Stimulated activated naive CD8-positive, alpha-beta T cell treated with anti-CD3 and anti-CD28 coated beads, Interleukin-15, amount 100 ng/mL, for 72 hours (primary cell): ENCODE data around the gene RSBN1L.
"Not testable (repeated sequence)": the region's sequence is repeated elsewhere in the genome, so short reads cannot be mapped to it uniquely, and the experiment has no call there.

Source experiments
- ATAC-seq: fragments of 150-1000 bp; cut with Tn5 transposase; 2 replicates; pipeline ENCODE4 v1.10.0; 2021; ENCODE audit warnings: mild to moderate bottlenecking, moderate library complexity
- DNase-seq, 2 donors: peaks; one replicate each; pipeline ENCODE4 v3.0.0; 2021 to 2022
- H3K27ac Mint-ChIP-seq, 2 donors: one replicate each; pipeline ENCODE4 v1.8.0; 2022; ENCODE audit warnings: mild to moderate bottlenecking in 2 of 2, mixed read lengths in 2 of 2, moderate library complexity in 2 of 2
- H3K27me3 Mint-ChIP-seq: one replicate; pipeline ENCODE4 v1.8.0; 2022; ENCODE audit warnings: mixed read lengths
- H3K4me1 Mint-ChIP-seq: one replicate; pipeline ENCODE4 v1.8.0; 2022; ENCODE audit warnings: mild to moderate bottlenecking, mixed read lengths
- H3K4me3 Mint-ChIP-seq, 2 donors: one replicate each; pipeline ENCODE4 v1.8.0; 2022; ENCODE audit warnings: mild to moderate bottlenecking in 2 of 2, mixed read lengths in 2 of 2, moderate library complexity in 1 of 2
- H3K9me3 Mint-ChIP-seq, 2 donors: one replicate each; pipeline ENCODE4 v1.8.0; 2022; ENCODE audit warnings: mixed read lengths in 2 of 2

The RSBN1L gene

DNA sequence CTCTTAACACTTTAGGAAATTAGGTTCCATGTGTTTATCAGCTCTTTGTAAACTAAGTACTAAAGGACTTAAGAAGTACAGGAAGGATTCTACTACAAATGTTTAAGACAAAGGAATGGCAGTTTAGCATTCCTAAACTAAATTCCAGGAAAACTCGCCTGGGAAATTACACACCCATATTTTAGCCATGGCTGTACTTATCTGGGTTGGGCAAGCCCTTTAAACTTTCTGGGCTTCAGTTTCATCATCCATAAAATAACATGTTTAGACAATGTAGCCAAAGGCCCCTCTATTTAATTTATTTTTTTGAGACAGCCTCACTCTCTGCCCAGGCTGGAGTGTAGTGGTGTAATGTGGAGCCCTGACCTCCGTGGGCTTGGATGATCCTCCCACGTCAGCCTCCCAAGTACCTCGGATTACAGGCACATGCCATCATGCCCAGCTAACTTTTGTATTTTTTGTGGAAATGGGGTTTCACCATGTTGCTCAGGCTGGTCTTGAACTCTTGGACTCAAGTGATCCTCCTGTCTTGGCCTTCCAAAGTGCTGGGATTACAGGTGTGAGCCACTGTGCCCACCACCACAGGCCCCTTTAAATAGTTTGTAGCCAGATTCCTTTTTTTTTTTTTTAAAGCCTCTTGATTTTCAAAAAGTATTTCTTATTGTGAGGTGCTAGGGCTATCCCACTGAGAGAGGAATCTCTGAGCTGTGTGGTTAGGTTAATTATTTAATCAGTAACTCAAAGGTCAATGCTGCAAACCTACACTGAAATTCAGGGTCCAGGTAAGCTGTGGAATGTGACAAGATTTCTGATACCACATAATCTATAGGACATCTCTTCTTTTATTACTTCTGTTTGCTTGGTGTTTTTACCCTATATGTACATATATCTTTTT, 69.9 kb downstream of the RSBN1L start:
- H3K9me3 Mint-ChIP-seq = no peaks in the 10 kb centered on the region
- DNase-seq (no peak), ATAC-seq (no peak)
- H3K4me1 Mint-ChIP-seq = peaks cover 14% of the 10 kb centered on the region
- no peak overlapping the region for H3K4me3 Mint-ChIP-seq
- no peaks in the 10 kb centered on the region for H3K27me3 Mint-ChIP-seq
- no peak overlapping the region for H3K27ac Mint-ChIP-seq

DNA sequence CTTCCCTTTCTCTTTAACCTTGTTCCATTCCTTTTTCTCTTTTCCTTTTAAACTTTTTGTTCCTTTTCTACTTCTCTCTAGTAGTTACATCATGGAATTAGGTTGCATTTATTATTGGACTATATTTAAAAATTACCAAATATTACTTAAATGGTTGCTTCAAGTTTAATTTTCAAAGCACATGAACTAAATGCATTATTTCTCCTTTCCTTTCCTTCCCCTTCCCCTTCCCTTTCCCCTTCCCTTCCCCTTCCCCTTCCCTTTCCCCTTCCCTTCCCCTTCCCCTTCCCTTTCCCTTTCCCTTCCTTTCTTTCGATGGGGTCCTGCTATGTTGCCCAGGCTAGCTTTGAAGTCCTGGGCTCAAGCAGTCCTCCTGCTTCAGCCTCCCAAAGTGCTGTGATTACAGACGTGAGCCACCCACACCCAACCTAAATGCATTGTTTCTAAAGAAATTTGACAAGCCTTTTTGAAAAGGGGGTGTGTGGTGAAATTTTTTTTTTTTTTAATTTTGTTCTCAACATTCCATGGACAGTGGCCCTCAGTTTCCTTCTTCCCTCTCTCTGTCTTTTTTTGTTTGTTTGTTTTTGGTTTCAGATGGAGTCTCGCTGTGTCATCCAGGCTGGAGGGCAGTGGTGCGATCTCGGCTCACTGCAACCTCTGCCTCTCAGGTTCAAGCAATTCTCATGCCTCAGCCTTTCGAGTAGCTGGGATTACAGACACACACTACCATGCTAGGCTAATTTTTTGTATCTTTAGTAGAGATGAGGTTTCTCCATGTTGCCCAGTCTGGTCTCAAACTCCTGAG, 70.7 kb downstream of the RSBN1L start:
- H3K4me1 Mint-ChIP-seq = peaks cover 11% of the 10 kb centered on the region
- no peaks in the 10 kb centered on the region for H3K27me3 Mint-ChIP-seq
- ATAC-seq (no peak), DNase-seq (no peak)
- no peaks in the 10 kb centered on the region for H3K9me3 Mint-ChIP-seq
- H3K4me3 Mint-ChIP-seq = no peak overlapping the region
- H3K27ac Mint-ChIP-seq = peak overlapping the region in 1 of 2 donors; percentile 34

DNA sequence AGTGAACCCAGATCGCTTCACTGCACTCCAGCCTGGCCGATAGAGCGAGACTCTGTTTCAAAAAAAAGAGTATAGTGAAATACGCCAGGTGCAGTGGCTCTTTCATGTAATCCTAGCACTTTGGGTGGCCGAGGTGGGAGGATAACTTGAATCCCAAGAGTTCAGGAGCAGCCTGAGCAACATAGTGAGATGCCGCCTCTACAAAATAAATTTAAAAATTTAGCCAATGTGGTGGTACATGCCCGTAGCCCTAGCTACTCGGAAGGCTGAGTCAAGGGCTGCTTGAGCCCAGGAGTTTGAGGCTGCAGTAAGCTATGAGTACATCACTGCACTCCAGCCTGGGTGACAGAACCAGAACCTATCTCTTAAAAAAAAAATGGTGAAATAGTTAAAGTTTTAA, 74.1 kb downstream of the RSBN1L start:
- H3K4me1 Mint-ChIP-seq = no peaks in the 10 kb centered on the region
- ATAC-seq = no peak
- H3K27me3 Mint-ChIP-seq = no peaks in the 10 kb centered on the region
- no peak overlapping the region for H3K4me3 Mint-ChIP-seq
- no peak for DNase-seq
- no peaks in the 10 kb centered on the region for H3K9me3 Mint-ChIP-seq
- H3K27ac Mint-ChIP-seq = peak overlapping the region in 1 of 2 donors; percentile 59

- no peak overlapping the region for H3K4me3 Mint-ChIP-seq
- H3K27me3 Mint-ChIP-seq = no peaks in the 10 kb centered on the region
- no peak for ATAC-seq
- no peak overlapping the region for H3K27ac Mint-ChIP-seq
- H3K9me3 Mint-ChIP-seq = no peaks in the 10 kb centered on the region
- no peak for DNase-seq
- no peaks in the 10 kb centered on the region for H3K4me1 Mint-ChIP-seq
Measured at GRCh38 chr7:77771901-77772300, 75.6 kb downstream of the RSBN1L start.

DNA sequence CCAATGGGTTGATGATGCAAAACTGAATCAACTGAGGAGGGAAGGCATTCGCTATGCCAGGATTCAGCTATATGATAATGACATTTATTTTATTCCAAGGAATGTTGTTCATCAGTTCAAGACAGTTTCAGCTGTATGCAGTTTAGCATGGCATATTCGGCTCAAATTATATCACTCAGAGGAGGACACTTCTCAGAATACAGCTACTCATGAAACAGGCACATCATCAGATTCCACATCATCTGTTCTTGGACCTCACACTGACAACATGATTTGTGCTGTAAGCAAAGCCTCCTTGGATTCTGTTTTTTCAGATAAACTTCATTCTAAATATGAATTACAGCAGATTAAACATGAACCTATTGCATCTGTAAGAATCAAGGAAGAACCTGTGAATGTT, 82.3 kb downstream of the RSBN1L start:
- DNase-seq (no peak), ATAC-seq (no peak)
- Mint-ChIP-seq H3K27ac (no peak overlapping the region), H3K9me3 (no peaks in the 10 kb centered on the region), H3K4me1 (no peaks in the 10 kb centered on the region), H3K4me3 (no peak overlapping the region), H3K27me3 (no peaks in the 10 kb centered on the region)

DNA sequence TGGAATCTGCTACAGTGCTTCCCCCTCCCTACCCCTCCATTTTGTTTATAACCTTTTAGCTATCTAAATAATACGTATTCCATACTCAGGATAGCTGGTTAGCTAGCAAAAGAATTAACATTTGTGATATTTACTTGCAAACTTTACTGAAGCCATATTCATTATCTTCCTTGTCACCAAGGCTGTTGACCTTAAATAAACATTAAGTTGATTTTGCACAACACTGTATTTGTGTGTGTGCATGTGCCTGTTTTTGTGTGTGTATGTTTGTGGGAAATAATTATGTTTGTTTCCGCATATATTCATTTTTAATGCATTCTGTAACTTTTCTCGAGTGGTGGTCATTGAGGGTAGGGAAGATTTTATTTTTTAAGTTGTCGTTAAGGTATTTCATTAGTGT, 86.1 kb downstream of the RSBN1L start:
- peaks cover 0 to 13% of the 10 kb centered on the region in 2 donors for H3K9me3 Mint-ChIP-seq
- DNase-seq = no peak
- ATAC-seq = no peak
- no peak overlapping the region for H3K4me3 Mint-ChIP-seq
- H3K27me3 Mint-ChIP-seq = no peaks in the 10 kb centered on the region
- H3K27ac Mint-ChIP-seq = no peak overlapping the region
- no peaks in the 10 kb centered on the region for H3K4me1 Mint-ChIP-seq

- H3K4me3 Mint-ChIP-seq = no peak overlapping the region
- H3K27me3 Mint-ChIP-seq = no peaks in the 10 kb centered on the region
- DNase-seq (no peak), ATAC-seq (no peak)
- no peak overlapping the region for H3K27ac Mint-ChIP-seq
- no peaks in the 10 kb centered on the region for H3K4me1 Mint-ChIP-seq
- H3K9me3 Mint-ChIP-seq = peaks cover 0 to 13% of the 10 kb centered on the region in 2 donors
Measured at GRCh38 chr7:77783111-77783510, 86.9 kb downstream of the RSBN1L start.

DNA sequence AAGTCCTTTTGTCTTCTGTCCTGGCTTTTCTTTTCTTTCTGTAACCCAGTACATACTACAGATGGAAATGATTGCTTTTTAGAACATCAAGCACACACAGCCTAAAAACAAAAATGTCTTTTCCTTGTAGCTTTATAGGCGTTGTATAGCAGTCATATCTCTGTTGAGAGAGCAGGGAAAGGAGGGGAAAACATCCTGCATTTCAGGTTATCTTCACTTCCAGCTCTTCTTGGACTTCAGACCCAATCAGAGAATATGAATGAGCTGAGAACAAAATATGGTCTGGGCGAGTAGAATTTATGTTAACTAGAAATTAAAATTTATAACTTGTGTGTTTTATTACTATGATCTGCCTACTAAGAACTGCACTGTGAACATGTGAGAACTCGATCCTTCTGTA, 87.3 kb downstream of the RSBN1L start:
- DNase-seq = no peak
- H3K27me3 Mint-ChIP-seq = no peaks in the 10 kb centered on the region
- H3K27ac Mint-ChIP-seq = no peak overlapping the region

GRCh38 chr7:77784426-77784825, 88.2 kb downstream of the RSBN1L start:
- not testable (repeated sequence) for ATAC-seq, H3K4me3 Mint-ChIP-seq, H3K27me3 Mint-ChIP-seq, H3K27ac Mint-ChIP-seq, H3K4me1 Mint-ChIP-seq, DNase-seq
- H3K9me3 Mint-ChIP-seq = peaks cover 0 to 13% of the 10 kb centered on the region in 2 donors

More for the DNA sequence above, 87.3 kb downstream of the RSBN1L start:
- Mint-ChIP-seq H3K9me3 (peaks cover 0 to 13% of the 10 kb centered on the region in 2 donors), H3K4me1 (no peaks in the 10 kb centered on the region), H3K4me3 (no peak overlapping the region)
- ATAC-seq = no peak

DNA sequence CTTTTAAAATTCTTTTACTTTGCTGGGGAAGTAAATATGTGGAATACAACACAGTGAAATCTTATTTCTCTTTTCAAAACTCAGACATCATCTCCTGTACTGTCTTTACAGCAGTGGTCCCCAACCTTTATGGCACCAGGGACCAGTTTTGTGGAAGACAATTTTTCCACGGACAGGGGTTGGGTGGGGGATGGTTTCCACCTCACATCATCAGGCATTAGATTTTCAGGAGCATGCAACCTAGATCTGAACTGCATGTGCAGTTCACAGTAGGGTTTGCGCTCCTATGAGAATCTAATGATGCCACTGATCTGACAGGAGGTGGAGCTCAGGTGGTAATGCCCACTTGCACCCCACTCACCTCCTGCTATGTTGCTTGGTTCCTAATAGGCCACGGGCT, 89.8 kb downstream of the RSBN1L start:
- Mint-ChIP-seq H3K27ac (no peak overlapping the region), H3K4me1 (no peaks in the 10 kb centered on the region), H3K9me3 (peaks cover 0 to 13% of the 10 kb centered on the region in 2 donors), H3K4me3 (no peak overlapping the region), H3K27me3 (no peaks in the 10 kb centered on the region)
- no peak for ATAC-seq
- DNase-seq = no peak

DNA sequence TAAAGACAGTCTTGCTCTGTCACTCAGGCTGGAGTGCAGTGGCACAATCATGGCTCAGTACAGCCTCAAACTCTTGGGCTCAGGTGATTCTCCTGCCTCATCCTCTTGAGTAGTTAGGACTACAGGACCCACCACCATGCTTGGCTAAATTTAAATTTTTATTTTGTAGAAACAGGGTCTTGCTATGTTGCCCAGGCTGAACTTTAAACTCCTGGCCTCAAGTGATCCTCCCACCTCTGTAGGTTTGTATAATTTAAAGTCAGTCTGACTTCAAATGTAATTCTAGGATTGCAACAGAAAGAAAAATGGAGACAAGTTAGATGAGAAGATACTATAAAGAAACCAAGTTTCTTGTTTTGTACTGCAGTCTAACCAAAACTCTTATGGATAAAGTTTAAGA, 90.5 kb downstream of the RSBN1L start:
- H3K27me3 Mint-ChIP-seq = no peaks in the 10 kb centered on the region
- H3K27ac Mint-ChIP-seq = no peak overlapping the region
- DNase-seq (no peak), ATAC-seq (no peak)
- H3K4me1 Mint-ChIP-seq = peaks cover 5% of the 10 kb centered on the region
- H3K9me3 Mint-ChIP-seq = peaks cover 0 to 13% of the 10 kb centered on the region in 2 donors
- H3K4me3 Mint-ChIP-seq = no peak overlapping the region

DNA sequence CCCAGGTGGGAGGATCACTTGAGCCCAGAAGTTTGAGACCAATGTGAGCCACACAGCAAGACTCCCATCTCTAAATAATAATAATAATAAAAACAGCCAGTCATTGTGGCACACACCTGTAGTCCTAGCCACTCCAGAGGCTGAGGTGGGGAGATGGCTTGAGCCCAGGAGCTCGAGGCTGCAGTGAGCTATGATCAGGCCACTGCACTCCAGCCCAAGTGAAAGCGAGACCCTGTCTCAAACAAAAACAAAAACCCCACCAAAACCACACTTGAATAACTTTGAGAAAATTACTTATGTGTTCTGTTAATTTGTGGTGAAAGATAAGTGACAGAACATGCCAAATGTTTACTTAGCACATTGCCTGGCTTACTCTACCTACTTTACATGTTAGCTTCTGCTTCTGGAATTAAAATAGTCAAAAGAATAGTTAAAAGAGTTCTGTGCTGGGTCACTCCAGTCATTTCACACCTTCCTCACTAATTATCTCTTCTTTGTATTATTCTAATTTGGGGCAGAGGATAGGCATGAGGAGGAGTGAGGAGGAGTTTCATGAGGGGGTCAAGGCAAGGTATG, 92.2 kb downstream of the RSBN1L start:
- Mint-ChIP-seq H3K4me1 (peaks cover 5% of the 10 kb centered on the region), H3K4me3 (no peak overlapping the region), H3K27me3 (no peaks in the 10 kb centered on the region), H3K27ac (peak overlapping the region; percentile 28 to 52), H3K9me3 (peaks cover 0 to 13% of the 10 kb centered on the region in 2 donors)
- DNase-seq (no peak), ATAC-seq (no peak)

GRCh38 chr7:77791336-77791735, 95.1 kb downstream of the RSBN1L start:
- Mint-ChIP-seq H3K4me1 (peaks cover 20% of the 10 kb centered on the region), H3K27me3 (no peaks in the 10 kb centered on the region), H3K4me3 (no peak overlapping the region), H3K27ac (no peak overlapping the region), H3K9me3 (no peaks in the 10 kb centered on the region)
- ATAC-seq (no peak), DNase-seq (no peak)

- no peak for DNase-seq
- Mint-ChIP-seq H3K4me1 (peaks cover 25% of the 10 kb centered on the region), H3K27me3 (no peaks in the 10 kb centered on the region), H3K9me3 (no peaks in the 10 kb centered on the region), H3K4me3 (no peak overlapping the region), H3K27ac (no peak overlapping the region)
- ATAC-seq = no peak
Measured at GRCh38 chr7:77791956-77792355, 95.7 kb downstream of the RSBN1L start.

GRCh38 chr7:77794000-77794399, 97.7 kb downstream of the RSBN1L start:
- Mint-ChIP-seq H3K27ac (no peak overlapping the region), H3K4me3 (no peak overlapping the region), H3K27me3 (no peaks in the 10 kb centered on the region), H3K4me1 (peaks cover 35% of the 10 kb centered on the region), H3K9me3 (no peaks in the 10 kb centered on the region)
- ATAC-seq = no peak
- no peak for DNase-seq

DNA sequence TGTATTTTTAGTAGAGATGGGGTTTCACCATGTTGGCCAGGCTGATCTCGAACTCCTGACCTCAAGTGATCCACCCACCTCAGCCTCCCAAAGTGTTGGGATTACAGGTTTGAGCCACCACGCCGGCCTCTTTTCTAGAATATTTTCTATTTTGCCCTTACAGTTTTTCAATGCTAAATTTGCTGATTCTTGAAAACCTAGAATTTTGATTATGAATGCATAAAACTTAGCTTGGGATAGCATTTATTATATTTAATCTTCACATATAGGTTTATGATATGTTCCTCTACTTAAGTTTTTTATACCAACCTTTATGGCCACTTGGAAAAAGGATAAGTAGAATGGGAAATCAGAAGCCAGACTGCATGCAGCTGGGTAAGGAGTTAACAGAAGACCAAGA, 99.8 kb downstream of the RSBN1L start:
- Mint-ChIP-seq H3K4me3 (peak overlapping the region in 1 of 2 donors; percentile 48), H3K27me3 (no peaks in the 10 kb centered on the region), H3K9me3 (no peaks in the 10 kb centered on the region), H3K27ac (no peak overlapping the region), H3K4me1 (peaks cover 51% of the 10 kb centered on the region)
- ATAC-seq (no peak), DNase-seq (no peak)
